Right lobe of liver (tissue), 4 donors: ENCODE results near the gene PIEZO2.

ENCODE experiments used
- POLR2A ChIP-seq: fragments of 450-650 bp; IDR thresholded peaks from one replicate; pipeline ENCODE4 v1.6.1; 2017; ENCODE audit warnings: antibody characterized with exemption, mild to moderate bottlenecking
- TF ChIP-seq, protein P1 (sequence below), 4 donors: fragments of 200-600 bp in 3 of 4; fragments of 450-650 bp in 1 of 4; IDR thresholded peaks; one replicate each; pipeline versions ENCODE4 v1.5.1 to v1.8.0; 2016 to 2022; ENCODE audit warnings: antibody characterized with exemption in 4 of 4, mild to moderate bottlenecking in 2 of 4
- donor health status: DM: no; HTN: no; CAD: no.
- donor health status: DM: no; HTN: no; CAD: no.
- donor health status: DM: no; HTN: yes; CAD: no.

DNA sequence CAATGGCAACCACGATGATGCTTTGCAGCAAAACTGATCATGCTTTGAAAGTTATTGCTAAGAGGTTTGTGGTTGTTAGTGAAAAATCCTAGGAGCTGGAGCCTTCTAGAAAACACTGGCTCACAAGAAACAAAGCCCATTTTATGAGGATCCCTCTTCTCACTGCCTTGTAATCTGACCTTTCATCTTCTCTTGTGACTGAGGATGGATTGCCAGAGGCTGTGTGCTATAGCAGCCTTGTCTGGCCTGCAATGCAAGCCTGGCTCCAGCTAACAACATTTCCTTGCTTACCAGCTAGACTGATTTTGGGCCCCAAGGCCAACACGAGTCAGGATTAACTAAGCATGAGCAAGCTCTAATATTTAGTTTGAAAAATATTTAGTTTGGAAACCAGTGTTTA, 13.1 kb downstream of the PIEZO2 start:
- TF ChIP-seq POLR2A: no peak
- TF ChIP-seq, protein P1, sequence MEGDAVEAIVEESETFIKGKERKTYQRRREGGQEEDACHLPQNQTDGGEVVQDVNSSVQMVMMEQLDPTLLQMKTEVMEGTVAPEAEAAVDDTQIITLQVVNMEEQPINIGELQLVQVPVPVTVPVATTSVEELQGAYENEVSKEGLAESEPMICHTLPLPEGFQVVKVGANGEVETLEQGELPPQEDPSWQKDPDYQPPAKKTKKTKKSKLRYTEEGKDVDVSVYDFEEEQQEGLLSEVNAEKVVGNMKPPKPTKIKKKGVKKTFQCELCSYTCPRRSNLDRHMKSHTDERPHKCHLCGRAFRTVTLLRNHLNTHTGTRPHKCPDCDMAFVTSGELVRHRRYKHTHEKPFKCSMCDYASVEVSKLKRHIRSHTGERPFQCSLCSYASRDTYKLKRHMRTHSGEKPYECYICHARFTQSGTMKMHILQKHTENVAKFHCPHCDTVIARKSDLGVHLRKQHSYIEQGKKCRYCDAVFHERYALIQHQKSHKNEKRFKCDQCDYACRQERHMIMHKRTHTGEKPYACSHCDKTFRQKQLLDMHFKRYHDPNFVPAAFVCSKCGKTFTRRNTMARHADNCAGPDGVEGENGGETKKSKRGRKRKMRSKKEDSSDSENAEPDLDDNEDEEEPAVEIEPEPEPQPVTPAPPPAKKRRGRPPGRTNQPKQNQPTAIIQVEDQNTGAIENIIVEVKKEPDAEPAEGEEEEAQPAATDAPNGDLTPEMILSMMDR (IDR thresholded peaks at IDR 0.05): no peak
